Neural crest cell (in vitro differentiated cells): ENCODE measurements around the gene BPHL. TPM values are rescaled to one million over a fixed set of nuclear protein-coding genes. Genes with fewer than 3 reads are reported as not detected.

Source experiments
- DNase-seq: peaks from one replicate; pipeline ENCODE4 v3.0.0; 2021; ENCODE audit warnings: low read depth, mixed read lengths, low spot score
- H3K27ac Mint-ChIP-seq: one replicate; pipeline ENCODE4 v1.8.0; 2021; ENCODE audit warnings: mild to moderate bottlenecking, mixed read lengths; ENCODE audit not compliant: unreplicated experiment
- H3K27me3 Mint-ChIP-seq: 2 replicates; pipeline ENCODE4 v1.8.0; 2021; ENCODE audit warnings: low read depth, mild to moderate bottlenecking, mixed read lengths
- H3K36me3 Mint-ChIP-seq: 2 replicates; pipeline ENCODE4 v1.8.0; 2021; ENCODE audit warnings: low read depth, mild to moderate bottlenecking, mixed read lengths
- H3K4me1 Mint-ChIP-seq: 2 replicates; pipeline ENCODE4 v1.8.0; 2021; ENCODE audit warnings: mixed read lengths
- H3K4me3 Mint-ChIP-seq: one replicate; pipeline ENCODE4 v1.8.0; 2021; ENCODE audit warnings: mild to moderate bottlenecking, mixed read lengths
- H3K9me3 Mint-ChIP-seq: 2 replicates; pipeline ENCODE4 v1.8.0; 2021; ENCODE audit warnings: mixed read lengths
- total RNA-seq: library from RNA; stranded (reverse); gene quantifications from 2 replicates; pipeline ENCODE4 v1.2.1, GENCODE V29; 2021
- TF ChIP-seq, protein P1 (sequence below): fragments of 200-600 bp; sonication (generic); conservative IDR thresholded peaks from 2 replicates; pipeline ENCODE4 v1.5.0; 2021; ENCODE audit warnings: antibody characterized with exemption, mild to moderate bottlenecking

The BPHL gene
- total RNA-seq, 1 donor from 2014 or later, result 45.7 TPM

DNA sequence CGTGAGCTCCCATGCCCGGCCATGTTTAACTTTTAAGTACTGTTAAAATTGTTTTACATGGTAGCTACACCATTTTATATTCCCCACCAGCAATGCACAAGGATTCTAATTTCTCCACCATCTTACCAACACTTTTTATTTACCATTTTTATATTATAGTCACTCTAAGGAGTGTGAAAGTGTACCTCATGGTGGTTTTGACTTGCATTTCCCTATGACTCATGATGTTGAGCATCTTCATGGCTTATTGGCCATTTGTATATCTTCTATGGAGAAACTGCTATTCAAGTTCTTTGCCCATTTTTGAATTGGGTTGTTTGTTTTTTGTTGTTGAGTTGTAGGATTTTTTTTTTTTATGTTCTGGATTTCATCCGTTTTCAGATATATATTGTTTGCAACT lies 15.6 kb upstream of the BPHL start:
- no peak for DNase-seq
- no peak overlapping the region for H3K4me3 Mint-ChIP-seq
- peaks cover 10% of the 10 kb centered on the region for H3K36me3 Mint-ChIP-seq
- TF ChIP-seq, protein P1, sequence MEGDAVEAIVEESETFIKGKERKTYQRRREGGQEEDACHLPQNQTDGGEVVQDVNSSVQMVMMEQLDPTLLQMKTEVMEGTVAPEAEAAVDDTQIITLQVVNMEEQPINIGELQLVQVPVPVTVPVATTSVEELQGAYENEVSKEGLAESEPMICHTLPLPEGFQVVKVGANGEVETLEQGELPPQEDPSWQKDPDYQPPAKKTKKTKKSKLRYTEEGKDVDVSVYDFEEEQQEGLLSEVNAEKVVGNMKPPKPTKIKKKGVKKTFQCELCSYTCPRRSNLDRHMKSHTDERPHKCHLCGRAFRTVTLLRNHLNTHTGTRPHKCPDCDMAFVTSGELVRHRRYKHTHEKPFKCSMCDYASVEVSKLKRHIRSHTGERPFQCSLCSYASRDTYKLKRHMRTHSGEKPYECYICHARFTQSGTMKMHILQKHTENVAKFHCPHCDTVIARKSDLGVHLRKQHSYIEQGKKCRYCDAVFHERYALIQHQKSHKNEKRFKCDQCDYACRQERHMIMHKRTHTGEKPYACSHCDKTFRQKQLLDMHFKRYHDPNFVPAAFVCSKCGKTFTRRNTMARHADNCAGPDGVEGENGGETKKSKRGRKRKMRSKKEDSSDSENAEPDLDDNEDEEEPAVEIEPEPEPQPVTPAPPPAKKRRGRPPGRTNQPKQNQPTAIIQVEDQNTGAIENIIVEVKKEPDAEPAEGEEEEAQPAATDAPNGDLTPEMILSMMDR, result no peak
- H3K4me1 Mint-ChIP-seq, result no peaks in the 10 kb centered on the region
- no peak overlapping the region for H3K27ac Mint-ChIP-seq
- no peaks in the 10 kb centered on the region for H3K27me3 Mint-ChIP-seq
- no peaks in the 10 kb centered on the region for H3K9me3 Mint-ChIP-seq

DNA sequence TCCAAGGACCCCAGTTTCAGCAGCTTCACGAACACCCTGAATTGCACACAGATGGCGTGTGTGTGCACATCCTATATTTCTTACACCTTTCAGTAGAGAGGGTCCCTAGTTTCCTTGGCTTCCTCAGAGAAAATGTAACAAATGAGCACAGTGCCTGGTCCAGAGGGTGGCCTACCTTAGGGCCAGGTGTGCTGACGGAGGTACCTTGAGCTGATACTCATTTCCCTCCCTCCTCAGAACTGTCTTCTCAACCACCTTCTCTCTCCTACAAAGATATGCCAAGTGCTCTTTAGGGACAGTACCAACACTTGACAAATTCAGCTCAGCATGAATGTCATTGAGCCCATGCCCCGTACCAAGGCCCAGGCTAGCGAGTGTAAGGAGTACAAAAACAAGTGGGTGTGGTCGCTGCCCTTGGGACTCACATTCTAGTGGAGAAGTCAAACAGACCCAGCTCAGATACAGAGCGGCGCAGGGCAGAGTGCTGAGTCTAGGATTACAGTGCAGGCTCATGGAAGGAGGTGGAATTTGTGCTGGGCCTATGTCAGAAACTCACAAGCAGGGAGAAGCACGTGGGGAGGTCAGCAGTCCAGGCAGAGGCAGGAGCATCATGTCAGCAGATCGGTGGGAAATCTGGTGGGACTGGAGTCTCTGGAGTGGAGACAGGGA lies 9.6 kb upstream of the BPHL start:
- peaks cover 9% of the 10 kb centered on the region for H3K36me3 Mint-ChIP-seq
- no peaks in the 10 kb centered on the region for H3K4me1 Mint-ChIP-seq
- no peak for DNase-seq
- no peaks in the 10 kb centered on the region for H3K27me3 Mint-ChIP-seq
- peak overlapping the region; percentile 5 for H3K27ac Mint-ChIP-seq
- no peaks in the 10 kb centered on the region for H3K9me3 Mint-ChIP-seq
- TF ChIP-seq, protein P1, result no peak
- H3K4me3 Mint-ChIP-seq, result no peak overlapping the region

DNA sequence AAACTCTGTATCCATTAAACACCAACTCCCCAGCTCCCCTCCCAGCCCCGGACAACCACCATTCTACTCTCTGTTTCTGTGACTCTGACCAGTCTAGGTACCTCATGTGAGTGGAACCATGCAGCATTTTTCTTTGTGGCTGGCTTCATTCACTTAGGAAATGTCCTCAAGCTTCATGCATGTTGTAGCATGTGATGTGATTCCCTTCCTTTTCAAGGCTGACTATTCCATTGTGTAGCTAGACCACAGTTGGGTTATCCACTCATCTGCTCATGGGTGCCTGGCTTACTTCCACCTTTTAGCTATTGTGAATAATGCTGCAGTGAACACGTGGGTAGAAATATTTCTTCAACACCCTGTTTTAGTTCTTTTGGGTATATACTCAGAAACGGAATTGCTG lies 8.8 kb upstream of the BPHL start:
- DNase-seq, result no peak
- no peaks in the 10 kb centered on the region for H3K27me3 Mint-ChIP-seq
- H3K4me1 Mint-ChIP-seq, result no peaks in the 10 kb centered on the region
- no peaks in the 10 kb centered on the region for H3K9me3 Mint-ChIP-seq
- peaks cover 9% of the 10 kb centered on the region for H3K36me3 Mint-ChIP-seq
- TF ChIP-seq, protein P1, result no peak
- no peak overlapping the region for H3K27ac Mint-ChIP-seq
- H3K4me3 Mint-ChIP-seq, result no peak overlapping the region

DNA sequence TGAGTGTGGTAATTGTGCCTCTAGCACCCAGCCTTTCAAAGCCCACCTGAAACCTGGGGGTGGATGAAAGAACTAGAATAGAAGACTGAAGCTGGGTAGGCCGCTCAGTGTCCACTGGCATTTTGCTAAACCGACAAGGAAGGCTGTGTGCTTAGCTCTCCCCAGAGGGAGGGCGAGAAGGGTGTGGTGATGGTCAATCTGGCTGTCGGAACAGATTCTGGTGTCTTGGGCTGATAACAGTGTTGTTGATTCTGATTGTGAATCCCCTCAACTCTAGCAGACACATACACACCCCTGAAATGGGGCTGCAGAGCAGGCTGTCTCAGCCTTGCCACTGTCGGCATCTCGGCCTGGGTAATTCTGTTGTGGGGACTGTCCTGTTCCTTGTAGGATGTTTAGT lies 4.1 kb upstream of the BPHL start:
- Mint-ChIP-seq H3K4me3 (no peak overlapping the region), H3K27ac (no peak overlapping the region), H3K36me3 (peaks cover 5% of the 10 kb centered on the region), H3K4me1 (peaks cover 15% of the 10 kb centered on the region), H3K27me3 (no peaks in the 10 kb centered on the region), H3K9me3 (no peaks in the 10 kb centered on the region)
- TF ChIP-seq, protein P1, result no peak
- no peak for DNase-seq

DNA sequence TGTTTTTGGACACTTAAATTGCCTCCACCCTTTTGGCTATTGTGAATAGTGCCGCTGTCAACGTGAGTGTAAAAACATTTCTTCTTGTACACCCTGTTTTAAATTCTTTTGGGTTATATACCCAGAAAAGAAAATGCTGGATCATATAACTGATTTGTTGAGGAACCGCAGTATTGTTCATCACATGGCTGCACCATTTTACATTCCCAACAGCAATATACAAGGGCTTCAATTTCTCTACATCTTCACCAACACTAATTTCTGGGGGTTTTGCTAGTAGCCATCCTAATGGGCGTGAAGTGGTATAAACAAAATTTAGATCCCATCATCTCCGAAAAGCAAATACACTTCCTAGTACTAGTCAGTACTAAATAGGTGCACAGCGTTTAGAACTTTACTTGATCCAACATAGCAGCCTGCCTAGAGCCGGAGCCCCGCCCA lies 579 bp upstream of the BPHL start:
- Mint-ChIP-seq H3K36me3 (no peaks in the 10 kb centered on the region), H3K27me3 (no peaks in the 10 kb centered on the region), H3K4me3 (peak overlapping the region; percentile 89), H3K9me3 (no peaks in the 10 kb centered on the region), H3K27ac (peak overlapping the region; percentile 75), H3K4me1 (peaks cover 30% of the 10 kb centered on the region)
- TF ChIP-seq, protein P1, result no peak
- DNase-seq, result no peak
